Endodermal cell (in vitro differentiated cells): ENCODE data around the gene MYLK3. TPM values are rescaled to one million over a fixed set of nuclear protein-coding genes. Genes with fewer than 3 reads are reported as not detected.

Experiments
- DNase-seq: peaks from one replicate; pipeline ENCODE4 v3.0.0-alpha.2; 2017
- H3K27ac ChIP-seq: 2 replicates; pipeline ENCODE4 v1.5.1; 2013; ENCODE audit warnings: mild to moderate bottlenecking, low read depth, low read length, moderate library complexity
- H3K27me3 ChIP-seq: 2 replicates; pipeline ENCODE4 v1.6.1; 2013; ENCODE audit warnings: mild to moderate bottlenecking, low read length, moderate library complexity; ENCODE audit not compliant: insufficient read depth, control insufficient read depth, poor library complexity, severe bottlenecking
- H3K36me3 ChIP-seq: 2 replicates; pipeline ENCODE4 v1.7.0; 2013; ENCODE audit warnings: mild to moderate bottlenecking, low read length, moderate library complexity; ENCODE audit not compliant: control insufficient read depth, insufficient read depth
- H3K4me1 ChIP-seq: one replicate; pipeline ENCODE4 v1.7.0; 2013; ENCODE audit warnings: low read length; ENCODE audit not compliant: control insufficient read depth, insufficient read depth
- H3K4me3 ChIP-seq: 2 replicates; pipeline ENCODE4 v1.5.1; 2013; ENCODE audit warnings: mild to moderate bottlenecking, low read length, moderate library complexity
- H3K9ac ChIP-seq: 2 replicates; pipeline ENCODE4 v1.6.1; 2013; ENCODE audit warnings: mild to moderate bottlenecking, low read length, moderate library complexity; ENCODE audit not compliant: poor library complexity, severe bottlenecking; ENCODE audit errors: extremely low read depth
- H3K9me3 ChIP-seq: 2 replicates; pipeline ENCODE4 v1.6.1; 2013; ENCODE audit warnings: mild to moderate bottlenecking, low read length, moderate library complexity; ENCODE audit not compliant: control insufficient read depth
- H3K27ac Mint-ChIP-seq: 2 replicates; pipeline ENCODE4 v1.8.0; 2020; ENCODE audit warnings: mixed read lengths
- H3K27me3 Mint-ChIP-seq: 2 replicates; pipeline ENCODE4 v1.8.0; 2021; ENCODE audit warnings: mild to moderate bottlenecking, mixed read lengths; ENCODE audit not compliant: insufficient read depth
- H3K36me3 Mint-ChIP-seq: 2 replicates; pipeline ENCODE4 v1.8.0; 2020; ENCODE audit warnings: low read depth, mixed read lengths
- H3K4me1 Mint-ChIP-seq: 2 replicates; pipeline ENCODE4 v1.8.0; 2020; ENCODE audit warnings: mixed read lengths
- H3K4me3 Mint-ChIP-seq: 2 replicates; pipeline ENCODE4 v1.8.0; 2020; ENCODE audit warnings: mild to moderate bottlenecking, moderate library complexity, mixed read lengths
- H3K9me3 Mint-ChIP-seq: 2 replicates; pipeline ENCODE4 v1.8.0; 2020; ENCODE audit warnings: mild to moderate bottlenecking, mixed read lengths
- WGBS, 2 experiments: methylation state at CpG; one replicate each; pipeline versions ENCODE4 v1.1.5 to v1.1.7; 2013; ENCODE audit warnings: missing lambda C conversion rate in 2 of 2, mixed read lengths in 1 of 2; ENCODE audit not compliant: insufficient coverage in 1 of 2, insufficient read length in 1 of 2; 5-methylcytosine and 5-hydroxymethylcytosine counted together
- total RNA-seq, 2 donors: library from RNA; stranded (reverse); fragmentation: NEBNext Ultra II Directional in 1 of 2; extraction: Animal tissue kit (Norgen Biotek cat#: 25700) in 1 of 2; gene quantifications; 2 replicates in 1 of 2; 3 replicates in 1 of 2; pipeline ENCODE4 v1.2.1, GENCODE V29; 2021
- TF ChIP-seq, protein P1 (sequence below): fragments of 200-600 bp; sonication (generic); conservative IDR thresholded peaks from 2 replicates; pipeline ENCODE4 v1.5.0; 2021; ENCODE audit warnings: antibody characterized with exemption, mild to moderate bottlenecking

The MYLK3 gene
- total RNA-seq, 2 donors from 2014 or later, result 2.3 to 4.0 TPM

DNA sequence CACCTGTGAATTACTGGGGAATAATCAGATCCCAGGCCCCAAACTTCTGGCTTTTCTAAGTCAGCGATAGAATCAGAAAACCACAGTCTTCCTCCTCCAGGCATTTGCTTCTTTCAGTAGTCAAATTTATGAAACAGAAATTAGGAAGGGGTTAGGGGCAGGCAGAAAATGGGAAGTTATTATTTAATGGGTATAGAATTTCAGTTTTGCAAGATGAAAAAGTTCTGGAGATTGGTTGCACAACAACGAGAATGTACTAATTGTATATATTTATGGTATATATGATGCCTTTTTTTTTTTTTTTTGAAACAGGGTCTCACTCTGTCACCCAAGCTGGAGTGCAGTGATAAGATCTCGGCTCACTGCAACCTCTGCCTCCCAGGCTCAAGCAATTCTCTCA lies 35.2 kb downstream of the MYLK3 start:
- Mint-ChIP-seq H3K36me3 (no peaks in the 10 kb centered on the region), H3K9me3 (no peaks in the 10 kb centered on the region), H3K27me3 (no peaks in the 10 kb centered on the region), H3K4me1 (no peaks in the 10 kb centered on the region), H3K27ac (no peak overlapping the region), H3K4me3 (no peak overlapping the region)
- H3K27ac ChIP-seq, result no peak overlapping the region
- no peaks in the 10 kb centered on the region for H3K27me3 ChIP-seq
- WGBS, 2 experiments, result 96 to 100% methylated on average over 1 to 2 of the region's 3 CpGs
- H3K9me3 ChIP-seq, result no peaks in the 10 kb centered on the region
- H3K36me3 ChIP-seq, result no peaks in the 10 kb centered on the region
- DNase-seq, result no peak
- no peaks in the 10 kb centered on the region for H3K4me1 ChIP-seq
- TF ChIP-seq, protein P1, sequence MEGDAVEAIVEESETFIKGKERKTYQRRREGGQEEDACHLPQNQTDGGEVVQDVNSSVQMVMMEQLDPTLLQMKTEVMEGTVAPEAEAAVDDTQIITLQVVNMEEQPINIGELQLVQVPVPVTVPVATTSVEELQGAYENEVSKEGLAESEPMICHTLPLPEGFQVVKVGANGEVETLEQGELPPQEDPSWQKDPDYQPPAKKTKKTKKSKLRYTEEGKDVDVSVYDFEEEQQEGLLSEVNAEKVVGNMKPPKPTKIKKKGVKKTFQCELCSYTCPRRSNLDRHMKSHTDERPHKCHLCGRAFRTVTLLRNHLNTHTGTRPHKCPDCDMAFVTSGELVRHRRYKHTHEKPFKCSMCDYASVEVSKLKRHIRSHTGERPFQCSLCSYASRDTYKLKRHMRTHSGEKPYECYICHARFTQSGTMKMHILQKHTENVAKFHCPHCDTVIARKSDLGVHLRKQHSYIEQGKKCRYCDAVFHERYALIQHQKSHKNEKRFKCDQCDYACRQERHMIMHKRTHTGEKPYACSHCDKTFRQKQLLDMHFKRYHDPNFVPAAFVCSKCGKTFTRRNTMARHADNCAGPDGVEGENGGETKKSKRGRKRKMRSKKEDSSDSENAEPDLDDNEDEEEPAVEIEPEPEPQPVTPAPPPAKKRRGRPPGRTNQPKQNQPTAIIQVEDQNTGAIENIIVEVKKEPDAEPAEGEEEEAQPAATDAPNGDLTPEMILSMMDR, result no peak
- no peak overlapping the region for H3K9ac ChIP-seq
- H3K4me3 ChIP-seq, result no peak overlapping the region

- Mint-ChIP-seq H3K36me3 (no peaks in the 10 kb centered on the region), H3K9me3 (no peaks in the 10 kb centered on the region), H3K27ac (no peak overlapping the region), H3K27me3 (no peaks in the 10 kb centered on the region), H3K4me1 (peaks cover 3% of the 10 kb centered on the region), H3K4me3 (no peak overlapping the region)
- no peak overlapping the region for H3K9ac ChIP-seq
- TF ChIP-seq, protein P1, result no peak
- H3K4me1 ChIP-seq, result no peaks in the 10 kb centered on the region
- H3K4me3 ChIP-seq, result no peak overlapping the region
- no peaks in the 10 kb centered on the region for H3K9me3 ChIP-seq
- no peaks in the 10 kb centered on the region for H3K27me3 ChIP-seq
- DNase-seq, result no peak
- 88 to 93% methylated on average over 10 of the region's 10 CpGs for WGBS, 2 experiments
- no peaks in the 10 kb centered on the region for H3K36me3 ChIP-seq
- no peak overlapping the region for H3K27ac ChIP-seq
Observed at GRCh38 chr16:46711106-46712058, 36.8 kb downstream of the MYLK3 start.

DNA sequence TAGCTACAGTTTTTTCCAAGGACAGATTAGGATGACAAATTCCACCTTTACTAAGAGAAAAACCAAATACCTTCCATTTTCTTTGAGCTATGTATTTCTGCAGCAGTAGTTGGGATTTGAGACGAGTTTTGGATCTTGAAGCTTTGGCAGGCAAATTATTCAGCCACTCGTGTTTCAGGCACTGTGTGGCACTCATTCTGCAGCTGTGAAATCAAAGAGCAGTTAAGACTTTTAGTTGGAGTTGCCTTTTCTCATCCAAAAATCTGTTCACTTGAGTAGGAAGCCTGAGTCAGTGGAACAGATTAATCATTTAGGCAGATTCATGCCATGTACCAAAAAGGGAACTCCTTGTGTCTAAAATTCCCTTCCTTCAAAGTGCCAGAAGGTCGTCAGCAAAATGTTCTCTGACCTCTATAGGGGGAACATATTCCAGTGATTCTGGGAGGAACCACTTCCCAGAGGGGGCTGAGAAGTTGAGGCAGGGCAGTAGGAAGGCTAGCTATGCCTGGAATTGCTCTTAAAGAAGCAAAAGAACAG lies 38.6 kb downstream of the MYLK3 start:
- no peaks in the 10 kb centered on the region for H3K9me3 Mint-ChIP-seq
- no peak overlapping the region for H3K4me3 Mint-ChIP-seq
- Histone ChIP-seq H3K9me3 (no peaks in the 10 kb centered on the region), H3K36me3 (no peaks in the 10 kb centered on the region), H3K4me3 (no peak overlapping the region), H3K27me3 (no peaks in the 10 kb centered on the region), H3K4me1 (no peaks in the 10 kb centered on the region), H3K27ac (no peak overlapping the region), H3K9ac (no peak overlapping the region)
- no peaks in the 10 kb centered on the region for H3K36me3 Mint-ChIP-seq
- TF ChIP-seq, protein P1, result no peak
- no peak for DNase-seq
- peaks cover 3% of the 10 kb centered on the region for H3K4me1 Mint-ChIP-seq
- no peaks in the 10 kb centered on the region for H3K27me3 Mint-ChIP-seq
- 81 to 83% methylated on average over 2 to 3 of the region's 3 CpGs for WGBS, 2 experiments
- no peak overlapping the region for H3K27ac Mint-ChIP-seq
